ENCODE data around the gene NUDC.

DNA sequence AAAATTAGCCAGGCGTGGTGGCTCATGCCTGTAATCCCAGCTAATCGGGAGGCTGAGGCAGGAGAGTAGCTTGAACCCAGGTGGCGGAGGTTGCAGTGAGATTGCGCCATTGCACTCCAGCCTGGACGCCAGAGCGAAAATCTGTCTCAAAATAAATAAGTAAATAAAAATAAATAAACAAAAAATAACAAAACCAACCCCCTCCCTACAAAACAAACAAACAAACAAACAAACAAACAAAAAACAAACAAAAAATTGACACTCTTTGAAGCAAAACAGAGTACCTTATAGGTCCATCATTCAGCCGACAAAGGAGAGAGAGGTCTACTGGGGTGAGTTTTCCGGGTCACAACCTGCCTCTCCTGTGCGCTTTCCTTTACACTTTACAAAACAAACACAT lies 44.1 kb downstream of the NUDC start:
- no peak for TF ChIP-seq ZNF316 (IDR thresholded peaks at IDR 0.05)
- TF ChIP-seq, protein P1, sequence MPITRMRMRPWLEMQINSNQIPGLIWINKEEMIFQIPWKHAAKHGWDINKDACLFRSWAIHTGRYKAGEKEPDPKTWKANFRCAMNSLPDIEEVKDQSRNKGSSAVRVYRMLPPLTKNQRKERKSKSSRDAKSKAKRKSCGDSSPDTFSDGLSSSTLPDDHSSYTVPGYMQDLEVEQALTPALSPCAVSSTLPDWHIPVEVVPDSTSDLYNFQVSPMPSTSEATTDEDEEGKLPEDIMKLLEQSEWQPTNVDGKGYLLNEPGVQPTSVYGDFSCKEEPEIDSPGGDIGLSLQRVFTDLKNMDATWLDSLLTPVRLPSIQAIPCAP (CRISPR knock-in tag; IDR thresholded peaks at IDR 0.05; ENCODE audit: borderline replicate concordance), result no peak
- TF ChIP-seq ZNF253 (CRISPR knock-in tag; conservative IDR thresholded peaks at IDR 0.05), result no peak
- TF ChIP-seq RCOR1 (IDR thresholded peaks at IDR 0.05; ENCODE audit: borderline replicate concordance in 1 of 2, low read depth in 2 of 2, low read length in 2 of 2), result no peak
- no peak for TF ChIP-seq KLF13 (tag; IDR thresholded peaks at IDR 0.05; ENCODE audit: borderline replicate concordance, low read depth)
- no peak for TF ChIP-seq POLR2H (tag; IDR thresholded peaks at IDR 0.05; ENCODE audit: low read depth)
- TF ChIP-seq SRF (CRISPR knock-in tag; IDR thresholded peaks at IDR 0.05), result no peak
- TF ChIP-seq, protein P2, sequence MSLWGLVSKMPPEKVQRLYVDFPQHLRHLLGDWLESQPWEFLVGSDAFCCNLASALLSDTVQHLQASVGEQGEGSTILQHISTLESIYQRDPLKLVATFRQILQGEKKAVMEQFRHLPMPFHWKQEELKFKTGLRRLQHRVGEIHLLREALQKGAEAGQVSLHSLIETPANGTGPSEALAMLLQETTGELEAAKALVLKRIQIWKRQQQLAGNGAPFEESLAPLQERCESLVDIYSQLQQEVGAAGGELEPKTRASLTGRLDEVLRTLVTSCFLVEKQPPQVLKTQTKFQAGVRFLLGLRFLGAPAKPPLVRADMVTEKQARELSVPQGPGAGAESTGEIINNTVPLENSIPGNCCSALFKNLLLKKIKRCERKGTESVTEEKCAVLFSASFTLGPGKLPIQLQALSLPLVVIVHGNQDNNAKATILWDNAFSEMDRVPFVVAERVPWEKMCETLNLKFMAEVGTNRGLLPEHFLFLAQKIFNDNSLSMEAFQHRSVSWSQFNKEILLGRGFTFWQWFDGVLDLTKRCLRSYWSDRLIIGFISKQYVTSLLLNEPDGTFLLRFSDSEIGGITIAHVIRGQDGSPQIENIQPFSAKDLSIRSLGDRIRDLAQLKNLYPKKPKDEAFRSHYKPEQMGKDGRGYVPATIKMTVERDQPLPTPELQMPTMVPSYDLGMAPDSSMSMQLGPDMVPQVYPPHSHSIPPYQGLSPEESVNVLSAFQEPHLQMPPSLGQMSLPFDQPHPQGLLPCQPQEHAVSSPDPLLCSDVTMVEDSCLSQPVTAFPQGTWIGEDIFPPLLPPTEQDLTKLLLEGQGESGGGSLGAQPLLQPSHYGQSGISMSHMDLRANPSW (CRISPR knock-in tag; IDR thresholded peaks at IDR 0.05), result no peak
- TF ChIP-seq GTF2F1 (IDR thresholded peaks at IDR 0.05; ENCODE audit: low read depth, low read length), result no peak
- TF ChIP-seq, protein P3, sequence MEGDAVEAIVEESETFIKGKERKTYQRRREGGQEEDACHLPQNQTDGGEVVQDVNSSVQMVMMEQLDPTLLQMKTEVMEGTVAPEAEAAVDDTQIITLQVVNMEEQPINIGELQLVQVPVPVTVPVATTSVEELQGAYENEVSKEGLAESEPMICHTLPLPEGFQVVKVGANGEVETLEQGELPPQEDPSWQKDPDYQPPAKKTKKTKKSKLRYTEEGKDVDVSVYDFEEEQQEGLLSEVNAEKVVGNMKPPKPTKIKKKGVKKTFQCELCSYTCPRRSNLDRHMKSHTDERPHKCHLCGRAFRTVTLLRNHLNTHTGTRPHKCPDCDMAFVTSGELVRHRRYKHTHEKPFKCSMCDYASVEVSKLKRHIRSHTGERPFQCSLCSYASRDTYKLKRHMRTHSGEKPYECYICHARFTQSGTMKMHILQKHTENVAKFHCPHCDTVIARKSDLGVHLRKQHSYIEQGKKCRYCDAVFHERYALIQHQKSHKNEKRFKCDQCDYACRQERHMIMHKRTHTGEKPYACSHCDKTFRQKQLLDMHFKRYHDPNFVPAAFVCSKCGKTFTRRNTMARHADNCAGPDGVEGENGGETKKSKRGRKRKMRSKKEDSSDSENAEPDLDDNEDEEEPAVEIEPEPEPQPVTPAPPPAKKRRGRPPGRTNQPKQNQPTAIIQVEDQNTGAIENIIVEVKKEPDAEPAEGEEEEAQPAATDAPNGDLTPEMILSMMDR (IDR thresholded peaks at IDR 0.05 in 2 of 3, conservative IDR thresholded peaks at IDR 0.05 in 1 of 3; ENCODE audit: insufficient read depth in 2 of 3, low read depth in 1 of 3, low read length in 3 of 3), result no peak
- TF ChIP-seq GTF2A2 (tag; IDR thresholded peaks at IDR 0.05), result no peak
- no peak for TF ChIP-seq CREM (IDR thresholded peaks at IDR 0.05; ENCODE audit: low read depth)
- no peak for TF ChIP-seq JUND (IDR thresholded peaks at IDR 0.05; ENCODE audit: borderline replicate concordance, low read depth, low read length)
- no peak for TF ChIP-seq JUND (tag; IDR thresholded peaks at IDR 0.05; ENCODE audit: borderline replicate concordance, low read depth, low read length)
- no peak for TF ChIP-seq JUNB (CRISPR knock-in tag; conservative IDR thresholded peaks at IDR 0.05)
